Astrocyte of the hippocampus (primary cell): ENCODE results near the gene NUP133.

ENCODE experiments used
- DNase-seq: peaks from one replicate; pipeline ENCODE4 v3.0.0; 2011; ENCODE audit warnings: low read depth, low spot score

The NUP133 gene

DNA sequence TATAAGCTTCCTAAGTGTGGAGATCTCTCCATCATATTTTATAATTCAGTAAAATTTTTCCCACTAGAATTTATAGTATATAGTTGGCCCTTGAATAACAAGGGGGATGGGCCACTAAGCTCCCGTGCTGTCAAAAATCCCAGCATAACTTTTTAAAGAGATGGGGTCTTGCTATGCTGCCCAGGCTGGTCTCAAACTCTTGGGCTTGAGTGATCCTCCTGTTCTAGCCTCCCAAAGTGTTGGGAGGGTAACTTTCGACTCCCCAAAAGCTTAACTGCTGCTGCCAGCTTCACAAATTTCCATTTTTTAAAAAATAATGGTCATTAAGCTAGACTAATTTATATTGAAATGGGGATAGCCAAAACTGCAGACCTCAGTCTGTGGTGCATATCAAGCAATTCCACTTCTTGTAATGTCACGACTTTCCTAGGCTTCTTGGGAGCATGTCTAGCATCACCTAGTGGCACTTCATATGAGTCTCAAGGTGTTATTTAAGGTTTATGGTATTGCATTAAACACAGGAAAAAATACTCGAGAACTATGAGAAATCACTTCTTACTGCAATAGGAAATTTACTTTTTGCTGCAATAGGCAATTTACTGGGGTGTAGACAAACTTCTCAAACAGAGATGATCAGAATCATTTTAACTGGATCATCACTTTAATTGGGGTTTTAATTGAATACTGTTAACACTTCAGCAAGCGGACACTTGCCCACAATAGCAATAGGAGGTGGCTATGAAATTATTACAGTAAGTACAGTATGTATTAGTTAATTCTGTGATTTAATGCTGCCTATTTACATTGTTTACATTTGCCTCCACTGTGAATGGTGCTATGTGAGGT lies 55.0 kb downstream of the NUP133 start:
- DNase-seq: no peak

DNA sequence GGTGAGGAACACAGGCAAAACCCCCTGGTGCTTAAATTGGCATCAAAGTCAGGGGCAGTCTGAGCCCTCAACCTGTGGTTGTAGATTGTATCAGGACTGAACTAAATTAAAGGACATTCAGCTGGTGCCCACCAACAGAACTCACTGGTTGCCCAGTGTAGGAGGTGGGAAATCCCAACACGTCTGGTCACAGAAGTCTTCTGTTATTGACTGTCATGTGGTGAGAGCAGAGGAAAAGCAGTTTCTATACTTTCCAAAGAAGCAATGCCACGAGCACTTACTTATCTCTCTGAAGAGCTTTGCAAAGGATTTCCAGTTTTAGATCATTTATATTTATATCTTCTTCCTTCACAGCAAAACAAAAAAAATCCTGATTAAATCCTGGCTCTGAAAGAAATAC lies 59.3 kb downstream of the NUP133 start:
- no peak for DNase-seq

DNA sequence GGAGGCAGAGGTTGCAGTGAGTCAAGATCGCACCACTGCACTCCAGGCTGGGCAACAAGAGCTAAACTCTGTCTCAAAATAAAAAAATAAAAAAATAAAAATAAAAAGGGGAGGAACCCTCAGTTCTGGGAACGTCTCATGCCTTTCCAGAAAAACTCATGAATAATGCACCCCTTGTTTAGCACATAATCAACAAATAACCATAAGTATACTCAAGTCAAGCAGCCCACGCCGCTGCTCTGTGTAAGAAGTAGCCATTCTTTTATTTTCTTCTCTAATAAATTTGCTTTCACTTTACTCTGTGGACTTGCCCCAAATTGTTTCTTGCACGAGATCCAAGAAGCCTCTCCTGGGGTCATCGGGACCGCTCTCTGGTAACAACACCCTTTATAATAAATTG lies 59.8 kb downstream of the NUP133 start:
- DNase-seq: no peak

- no peak for DNase-seq
These were observed 60.3 kb downstream of the NUP133 start for GRCh38 chr1:229447809-229448252.

GRCh38 chr1:229445828-229446227 lies 62.3 kb downstream of the NUP133 start:
- DNase-seq: no peak

- DNase-seq: peak; percentile 77
These were observed 67.1 kb downstream of the NUP133 start for GRCh38 chr1:229440851-229441537.

GRCh38 chr1:229438021-229438420 lies 70.1 kb downstream of the NUP133 start:
- no peak for DNase-seq

DNA sequence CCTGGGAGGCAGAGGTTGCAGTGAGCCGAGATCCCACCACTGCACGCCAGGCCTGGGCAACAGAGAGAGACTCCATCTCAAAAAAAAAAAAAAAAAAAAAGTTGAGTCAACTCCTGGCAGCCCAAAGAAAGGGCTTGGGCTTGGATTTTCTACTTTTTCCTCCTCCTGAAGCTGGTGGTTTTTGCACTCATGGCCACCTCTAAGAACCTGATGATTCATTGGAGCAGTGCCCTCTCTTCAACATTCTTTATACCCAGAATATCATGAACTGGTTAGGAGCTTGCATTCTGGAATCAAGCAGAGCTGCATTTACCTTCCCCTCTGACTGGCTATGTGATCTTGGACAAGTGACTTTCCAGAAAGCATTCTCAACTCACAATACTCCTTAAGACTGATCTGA lies 70.7 kb downstream of the NUP133 start:
- peak; percentile 51 for DNase-seq

GRCh38 chr1:229436201-229436600 lies 71.9 kb downstream of the NUP133 start:
- DNase-seq: no peak

DNA sequence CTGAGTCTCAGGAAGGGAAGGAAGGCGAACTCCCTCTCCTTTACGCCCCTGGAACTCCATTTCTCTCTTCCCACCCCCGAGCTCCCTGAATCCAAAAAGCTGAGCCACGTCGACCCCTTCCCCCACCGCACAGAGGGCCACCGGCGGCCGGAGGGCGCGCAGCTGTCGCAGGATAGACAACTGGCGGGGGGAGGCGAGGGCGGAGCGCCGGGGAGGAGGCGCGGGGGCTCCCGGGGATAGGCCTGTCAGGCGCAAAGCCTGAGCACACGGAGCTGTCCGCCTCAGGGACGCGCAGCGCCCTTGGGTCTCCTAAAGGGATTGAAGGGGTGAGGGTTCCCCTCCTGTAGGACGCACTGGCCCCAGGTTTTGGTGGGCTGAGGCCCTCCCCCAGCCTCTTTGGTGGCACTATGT lies 73.5 kb downstream of the NUP133 start:
- DNase-seq: no peak

DNA sequence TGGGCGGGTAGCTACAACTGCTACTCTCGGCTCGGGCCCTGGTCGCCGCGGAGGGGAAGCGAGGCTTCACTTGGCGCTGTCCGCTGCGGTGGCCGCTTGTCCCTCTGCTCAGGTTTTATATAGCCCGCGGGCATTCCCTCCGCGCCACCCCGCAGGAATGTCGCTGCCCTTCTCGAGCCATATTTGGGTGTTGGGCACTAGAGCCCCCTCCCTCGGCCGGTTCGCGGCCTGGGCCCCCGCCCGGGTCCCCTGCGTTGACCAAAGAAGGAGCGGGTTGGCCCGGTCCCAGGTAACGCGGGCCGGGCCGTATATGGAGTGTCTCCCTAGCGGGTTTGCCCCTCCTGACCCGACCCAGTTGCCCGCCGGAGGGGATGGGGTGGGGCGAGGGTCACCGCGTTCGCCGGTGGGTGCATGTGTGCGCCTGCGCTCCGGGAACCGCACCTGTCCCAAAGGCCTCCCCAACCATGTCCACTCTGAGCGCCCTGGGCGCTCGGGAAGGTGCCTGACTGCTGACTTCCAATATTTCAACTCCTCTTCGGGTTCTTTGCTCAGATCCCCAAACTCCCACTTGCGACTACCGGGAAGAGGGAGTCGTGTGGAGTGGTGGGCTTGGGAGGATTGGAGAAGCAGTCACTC lies 74.0 kb downstream of the NUP133 start, which contains the start of gene ACTA1:
TSS of gene ACTA1 (minus strand) at position 90 of the 636 bp plus-strand sequence. CDS start 979 bp downstream, outside the sequence.
- DNase-seq: no peak

DNA sequence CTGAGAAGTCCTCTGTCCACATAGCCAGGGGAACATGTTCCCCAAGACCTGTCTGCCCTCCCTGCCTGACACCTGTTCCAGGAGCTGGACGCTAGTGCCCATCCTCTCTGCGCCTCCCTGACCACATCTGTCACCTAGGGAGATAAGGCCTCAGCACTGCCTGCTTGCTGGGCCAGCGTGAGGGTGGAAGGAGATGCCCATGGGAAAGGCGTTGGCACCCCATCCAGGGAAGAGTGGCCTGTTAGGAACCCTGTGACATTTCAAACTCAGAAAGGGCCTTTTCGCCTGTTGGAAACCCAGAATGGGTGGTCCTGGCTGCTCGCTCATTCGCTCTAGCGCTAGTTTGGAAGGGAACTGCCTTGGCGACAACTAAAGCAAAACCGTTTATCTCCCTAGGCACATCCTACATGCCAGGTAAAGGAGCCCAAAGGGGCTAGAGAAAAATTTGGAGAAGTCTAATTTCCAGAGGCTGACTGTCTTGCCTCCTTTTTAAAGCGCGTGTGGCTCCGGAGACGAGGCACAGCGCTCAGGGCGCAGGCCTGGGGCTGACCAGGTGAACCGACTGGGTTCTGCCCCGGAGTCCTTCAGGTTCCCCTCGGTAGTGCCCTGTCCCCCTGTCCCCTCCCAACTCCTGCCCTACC lies 74.7 kb downstream of the NUP133 start:
- DNase-seq: no peak

DNA sequence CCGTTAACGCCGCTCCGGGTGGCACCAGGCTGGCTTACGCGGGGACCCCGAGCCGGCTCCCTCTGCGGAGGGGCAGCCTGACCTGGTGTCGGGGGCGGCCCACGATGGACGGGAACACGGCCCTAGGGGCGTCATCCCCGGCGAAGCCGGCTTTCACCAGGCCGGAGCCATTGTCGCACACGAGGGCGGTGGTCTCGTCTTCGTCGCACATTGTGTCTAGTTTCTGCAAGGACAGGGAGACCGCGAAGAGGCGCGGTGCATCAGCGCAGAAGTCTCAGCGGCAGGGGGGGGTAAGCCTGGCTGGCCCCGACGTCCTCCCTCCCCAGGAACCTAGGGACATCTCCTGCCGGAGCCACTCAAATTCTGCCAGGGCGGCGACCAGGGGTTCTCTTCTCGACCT lies 75.2 kb downstream of the NUP133 start:
- DNase-seq: no peak

DNA sequence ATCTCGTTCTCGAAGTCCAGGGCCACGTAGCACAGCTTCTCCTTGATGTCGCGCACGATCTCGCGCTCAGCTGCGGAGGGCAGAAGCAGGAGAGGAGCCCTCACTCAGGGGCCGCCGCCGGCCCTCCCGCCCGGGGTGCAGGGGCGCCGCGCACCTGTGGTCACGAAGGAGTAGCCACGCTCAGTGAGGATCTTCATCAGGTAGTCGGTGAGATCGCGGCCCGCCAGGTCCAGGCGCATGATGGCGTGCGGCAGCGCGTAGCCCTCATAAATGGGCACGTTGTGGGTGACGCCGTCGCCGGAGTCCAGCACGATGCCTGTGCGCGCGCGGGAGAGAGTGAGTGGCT lies 76.1 kb downstream of the NUP133 start:
- DNase-seq: no peak

- DNase-seq: no peak
These were observed 76.6 kb downstream of the NUP133 start for GRCh38 chr1:229431284-229432115.

- peak; percentile 86 for DNase-seq
These were observed 77.3 kb downstream of the NUP133 start for GRCh38 chr1:229430761-229431283.

DNA sequence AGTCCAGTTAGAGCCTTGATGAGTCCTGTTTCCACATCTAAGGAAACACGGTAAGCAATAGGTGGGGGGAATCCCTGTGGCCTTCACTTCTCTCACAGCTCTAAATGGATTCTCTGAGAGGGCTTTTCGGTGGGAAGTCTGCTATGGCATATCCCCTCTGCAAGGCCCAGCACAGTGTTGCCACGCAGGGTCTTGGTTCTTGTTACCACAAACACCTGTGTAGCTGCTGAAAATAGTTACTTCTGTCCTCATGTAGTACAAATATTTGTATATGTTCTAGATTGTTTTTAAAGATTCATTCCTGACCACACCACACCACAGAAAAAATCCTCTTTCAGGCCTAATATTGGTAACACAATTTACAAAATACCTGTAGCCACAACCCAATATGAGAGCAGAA lies 79.9 kb downstream of the NUP133 start:
- DNase-seq: no peak

DNA sequence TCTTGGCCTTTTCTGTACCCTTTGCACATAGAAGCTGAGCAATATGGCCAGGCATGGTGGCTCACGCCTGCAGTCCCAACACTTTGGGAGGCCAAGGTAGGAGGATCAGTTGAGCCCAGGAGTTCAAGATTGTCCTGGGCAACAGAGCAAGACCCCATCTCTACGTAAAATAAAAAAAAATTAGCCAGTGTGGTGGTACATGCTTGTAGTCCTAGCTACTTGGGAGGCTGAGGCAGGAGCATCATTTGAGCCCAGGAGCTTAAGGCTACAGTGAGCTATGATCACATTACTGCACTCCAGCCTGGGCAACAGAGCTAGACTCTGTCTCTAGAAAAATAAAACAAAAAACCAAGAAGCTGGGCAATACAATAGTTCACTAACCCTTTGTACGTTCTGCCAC lies 80.6 kb downstream of the NUP133 start:
- no peak for DNase-seq

GRCh38 chr1:229425564-229426159 lies 82.5 kb downstream of the NUP133 start:
- no peak for DNase-seq

- DNase-seq: no peak
These were observed 87.4 kb downstream of the NUP133 start for GRCh38 chr1:229420765-229421164.
